PC-9 (cell line): ENCODE measurements around the gene AKR1B15.

Experiments used
- CTCF ChIP-seq: fragments of 200-600 bp; sonication (generic); conservative IDR thresholded peaks from 2 replicates; pipeline ENCODE4 v1.6.1; 2017; ENCODE audit warnings: mixed run types, antibody characterized with exemption, mild to moderate bottlenecking, moderate library complexity
- EZH2 ChIP-seq: fragments of 200-600 bp; sonication (generic); IDR thresholded peaks from 2 replicates; pipeline ENCODE4 v1.8.0; 2017; ENCODE audit warnings: antibody characterized with exemption, low read depth

- no peak for TF ChIP-seq CTCF
- TF ChIP-seq EZH2: no peak
Observed at GRCh38 chr7:134599371-134599770, 50.5 kb downstream of the AKR1B15 start.
